HG02763 (cell line): ENCODE measurements around the gene CAPN12.

Experiments
- ATAC-seq: cut with Tn5 transposase; IDR thresholded peaks from one replicate; pipeline ENCODE4 v1.9.1; 2021; ENCODE audit warnings: mild to moderate bottlenecking, moderate library complexity; ENCODE audit not compliant: unreplicated experiment

The CAPN12 gene

DNA sequence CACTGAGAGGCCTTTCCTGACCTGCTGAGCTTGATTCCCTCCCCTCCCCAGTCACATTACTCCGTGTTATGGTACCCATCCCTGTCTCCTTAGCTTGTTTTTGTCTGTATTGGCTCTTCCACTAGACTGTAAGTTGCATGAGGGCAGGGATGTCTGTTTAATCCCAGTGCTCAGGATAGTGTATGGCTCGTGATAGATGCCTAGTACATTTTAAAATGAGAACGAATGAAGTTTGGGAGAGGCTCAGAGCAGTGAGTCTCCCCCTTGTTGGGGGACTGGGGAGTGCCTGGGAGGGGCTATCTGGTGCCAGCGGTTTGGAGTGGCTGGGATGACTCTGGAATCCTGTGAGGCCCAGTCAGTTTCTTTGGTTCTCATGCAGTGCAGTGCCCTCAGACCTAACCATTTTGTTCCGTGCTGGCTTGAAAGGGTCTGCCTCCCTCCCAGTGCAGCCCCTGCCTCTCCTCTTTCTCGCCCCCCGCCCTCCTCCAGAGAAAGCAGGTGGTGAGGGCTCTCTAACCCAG is 61.3 kb downstream of the CAPN12 start:
- ATAC-seq: no peak

DNA sequence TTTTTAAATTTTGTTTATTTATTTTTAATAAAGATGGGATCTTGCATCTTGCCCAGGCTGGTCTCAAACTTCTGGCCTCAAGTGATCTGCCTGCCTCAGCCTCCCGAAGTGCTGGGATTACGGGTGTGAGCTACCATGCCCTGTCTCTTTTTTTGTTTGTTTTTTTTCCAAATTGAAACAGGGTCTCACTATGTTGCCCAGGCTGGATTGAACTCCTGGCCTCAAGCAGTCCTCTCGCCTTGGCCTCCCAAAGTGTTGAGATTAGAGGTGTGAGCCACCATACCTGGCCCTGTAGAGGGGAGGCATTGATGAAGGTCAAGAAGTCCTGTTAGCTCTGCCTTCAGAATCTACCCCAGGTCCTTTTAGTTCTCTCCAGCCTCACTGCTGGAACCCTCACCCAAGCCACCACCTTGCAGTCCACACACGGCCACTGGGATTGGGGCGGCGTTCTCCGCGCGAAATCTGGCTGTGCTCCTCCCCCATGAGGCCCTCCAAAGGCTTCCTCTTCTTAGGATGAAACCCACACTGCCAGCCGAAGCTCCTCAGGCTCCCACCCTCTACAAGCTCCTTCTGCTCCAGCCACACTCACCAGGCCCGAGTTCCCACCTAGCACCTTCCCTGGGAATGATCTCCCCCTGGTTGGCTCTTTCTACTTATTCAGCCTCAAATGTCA is 61.9 kb downstream of the CAPN12 start:
- no peak for ATAC-seq
